Measurements from ENCODE around the gene TSPAN11. TPM values are rescaled to one million over a fixed set of nuclear protein-coding genes. Genes with fewer than 3 reads are reported as not detected.
"Not testable (repeated sequence)": the region's sequence is repeated elsewhere in the genome, so short reads cannot be mapped to it uniquely, and the experiment has no call there.

TSPAN11 gene
- total and polyA plus RNA-seq, 4 donors: 1.4 to 12.1 (median 3.9) TPM

- DNase-seq (no peak), ATAC-seq (ENCODE audit: insufficient read depth, low FRiP score) (no peak)
- no peaks in the 10 kb centered on the region for H3K27me3 ChIP-seq (ENCODE audit: control insufficient read depth in 3 of 3, insufficient read depth in 3 of 3, low read length in 2 of 3)
- no peak for TF ChIP-seq CTCF (IDR thresholded peaks at IDR 0.05; ENCODE audit: control extremely low read depth, extremely low read depth)
- no peak overlapping the region for H3K4me3 ChIP-seq
- H3K9ac ChIP-seq (ENCODE audit: insufficient read depth in 1 of 2, low read length in 2 of 2): no peak overlapping the region
- peaks cover 0 to 1% (median 0%) of the 10 kb centered on the region in 4 donors for H3K9me3 ChIP-seq (ENCODE audit: control insufficient read depth in 4 of 4, insufficient read depth in 3 of 4, low read length in 3 of 4)
- H3K4me1 ChIP-seq (ENCODE audit: control insufficient read depth in 5 of 5, insufficient read depth in 5 of 5, low read length in 5 of 5): no peaks in the 10 kb centered on the region
- 93 to 95% methylated on average over 7 of the region's 7 CpGs for whole genome bisulfite sequencing, 2 donors
- no peaks in the 10 kb centered on the region for H3K36me3 ChIP-seq (ENCODE audit: control insufficient read depth in 4 of 4, insufficient read depth in 4 of 4, low read length in 4 of 4)
- no peak overlapping the region for H3K27ac ChIP-seq (ENCODE audit: low read depth in 1 of 2, low read length in 1 of 2)
These were observed 99.7 kb downstream of the TSPAN11 start for GRCh38 chr12:31026202-31026601.

- H3K4me3 ChIP-seq; H3K9me3 ChIP-seq (ENCODE audit: control insufficient read depth in 4 of 4, insufficient read depth in 3 of 4, low read length in 3 of 4); DNase-seq; H3K9ac ChIP-seq (ENCODE audit: insufficient read depth in 1 of 2, low read length in 2 of 2); ATAC-seq (ENCODE audit: insufficient read depth, low FRiP score); H3K36me3 ChIP-seq (ENCODE audit: control insufficient read depth in 4 of 4, insufficient read depth in 4 of 4, low read length in 4 of 4); H3K4me1 ChIP-seq (ENCODE audit: control insufficient read depth in 5 of 5, insufficient read depth in 5 of 5, low read length in 5 of 5); H3K27ac ChIP-seq (ENCODE audit: low read depth in 1 of 2, low read length in 1 of 2); H3K27me3 ChIP-seq (ENCODE audit: control insufficient read depth in 3 of 3, insufficient read depth in 3 of 3, low read length in 2 of 3): not testable (repeated sequence)
- 90% methylated on average over 5 of the region's 5 CpGs for WGBS, 2 donors
These were observed 100.5 kb downstream of the TSPAN11 start for GRCh38 chr12:31027006-31027405.

- Histone ChIP-seq H3K9ac (ENCODE audit: insufficient read depth in 1 of 2, low read length in 2 of 2) (no peak overlapping the region), H3K9me3 (ENCODE audit: control insufficient read depth in 4 of 4, insufficient read depth in 3 of 4, low read length in 3 of 4) (peaks cover 0 to 1% (median 0%) of the 10 kb centered on the region in 4 donors), H3K4me3 (no peak overlapping the region), H3K27me3 (ENCODE audit: control insufficient read depth in 3 of 3, insufficient read depth in 3 of 3, low read length in 2 of 3) (no peaks in the 10 kb centered on the region), H3K4me1 (ENCODE audit: control insufficient read depth in 5 of 5, insufficient read depth in 5 of 5, low read length in 5 of 5) (no peaks in the 10 kb centered on the region), H3K27ac (ENCODE audit: low read depth in 1 of 2, low read length in 1 of 2) (peak overlapping the region in 1 of 2 donors; percentile 10), H3K36me3 (ENCODE audit: control insufficient read depth in 4 of 4, insufficient read depth in 4 of 4, low read length in 4 of 4) (no peaks in the 10 kb centered on the region)
- no peak for DNase-seq
- no peak for ATAC-seq (ENCODE audit: insufficient read depth, low FRiP score)
- WGBS, 2 donors: 83 to 89% methylated on average over 11 of the region's 11 CpGs
- no peak for TF ChIP-seq CTCF (IDR thresholded peaks at IDR 0.05; ENCODE audit: control extremely low read depth, extremely low read depth)
These were observed 102.9 kb downstream of the TSPAN11 start for GRCh38 chr12:31029468-31029867.

GRCh38 chr12:31029916-31030562 is 103.5 kb downstream of the TSPAN11 start:
- DNase-seq (peak in 1 of 3 donors; percentile 35), ATAC-seq (ENCODE audit: insufficient read depth, low FRiP score) (no peak)
- H3K36me3 ChIP-seq (ENCODE audit: control insufficient read depth in 4 of 4, insufficient read depth in 4 of 4, low read length in 4 of 4): no peaks in the 10 kb centered on the region
- H3K9me3 ChIP-seq (ENCODE audit: control insufficient read depth in 4 of 4, insufficient read depth in 3 of 4, low read length in 3 of 4): peaks cover 0 to 1% (median 0%) of the 10 kb centered on the region in 4 donors
- H3K27ac ChIP-seq (ENCODE audit: low read depth in 1 of 2, low read length in 1 of 2): peak overlapping the region in 1 of 2 donors; percentile 10
- WGBS, 2 donors: 62 to 65% methylated on average over 6 of the region's 6 CpGs
- H3K4me1 ChIP-seq (ENCODE audit: control insufficient read depth in 5 of 5, insufficient read depth in 5 of 5, low read length in 5 of 5): no peaks in the 10 kb centered on the region
- H3K4me3 ChIP-seq: no peak overlapping the region
- H3K27me3 ChIP-seq (ENCODE audit: control insufficient read depth in 3 of 3, insufficient read depth in 3 of 3, low read length in 2 of 3): no peaks in the 10 kb centered on the region
- no peak overlapping the region for H3K9ac ChIP-seq (ENCODE audit: insufficient read depth in 1 of 2, low read length in 2 of 2)
- no peak for TF ChIP-seq CTCF (IDR thresholded peaks at IDR 0.05; ENCODE audit: control extremely low read depth, extremely low read depth)

Measured in lung (tissue), 12 donors.